ENCODE measurements around the gene TNFRSF9. TPM values are rescaled to one million over a fixed set of nuclear protein-coding genes. Genes with fewer than 3 reads are reported as not detected.

TNFRSF9 gene
- total and polyA plus RNA-seq, 9 of the 15 experiments (the other 6 are each of a cell fraction or from before 2014, with no cell fraction given): 0.04 to 0.29 (median 0.08) TPM; not detected in 1

GRCh38 chr1:7961216-7962013 lies 20.8 kb upstream of the TNFRSF9 start, which contains the start of gene PARK7 (continued):
- TF ChIP-seq GTF3C2 (IDR thresholded peaks at IDR 0.05; ENCODE audit: borderline replicate concordance, extremely low read depth, insufficient read length) (no peak), SMAD2 (IDR thresholded peaks at IDR 0.05; ENCODE audit: low read depth, low read length) (no peak), ETV5 (CRISPR knock-in tag; IDR thresholded peaks at IDR 0.05; ENCODE audit: low read depth) (peak; percentile 95), ZNF133 (CRISPR knock-in tag; IDR thresholded peaks at IDR 0.05) (no peak), SNAPC5 (CRISPR knock-in tag; IDR thresholded peaks at IDR 0.05) (no peak), YY1 (IDR thresholded peaks at IDR 0.05; ENCODE audit: borderline replicate concordance in 1 of 3, control insufficient read depth in 1 of 3, extremely low read depth in 1 of 3, insufficient read depth in 3 of 3, insufficient read length in 1 of 3, insufficient replicate concordance in 2 of 3, low read depth in 1 of 3, low read length in 2 of 3) (peak in 2 of 3 experiments; percentile 23 to 39), POLR2AphosphoS5 (IDR thresholded peaks at IDR 0.05; ENCODE audit: control insufficient read depth, insufficient read depth, low read depth, low read length) (peak; percentile 88), RBM39 (optimal IDR thresholded peaks at IDR 0.05; ENCODE audit: low read depth, low read length) (peak; percentile 84), GABPB1 (CRISPR knock-in tag; IDR thresholded peaks at IDR 0.05) (peak; percentile 97), RHOXF2B (CRISPR knock-in tag; conservative IDR thresholded peaks at IDR 0.05) (0 out of 2 replicates have a peak, but pooled peaks have one; percentile 4), RBBP5 (IDR thresholded peaks at IDR 0.05; ENCODE audit: borderline replicate concordance, insufficient read depth, low read length, poor library complexity, severe bottlenecking) (peak; percentile 98), ERF (CRISPR knock-in tag; IDR thresholded peaks at IDR 0.05) (peak; percentile 90; the same call in 1 of the 2 replicates), ATF1 (CRISPR knock-in tag; IDR thresholded peaks at IDR 0.05) (peak; percentile 48; the same call in 1 of the 2 replicates), ATF1 (tag; IDR thresholded peaks at IDR 0.05) (peak; percentile 97), HNRNPH1 (optimal IDR thresholded peaks at IDR 0.05; ENCODE audit: low read depth, low read length) (no peak), CBX1 (IDR thresholded peaks at IDR 0.05; ENCODE audit: low read depth) (no peak; the same call in 1 of the 2 replicates), NFE2 (IDR thresholded peaks at IDR 0.05; ENCODE audit: low read depth) (peak; percentile 78), ZNF717 (CRISPR knock-in tag; IDR thresholded peaks at IDR 0.05) (no peak)
- TF ChIP-seq, protein P1, sequence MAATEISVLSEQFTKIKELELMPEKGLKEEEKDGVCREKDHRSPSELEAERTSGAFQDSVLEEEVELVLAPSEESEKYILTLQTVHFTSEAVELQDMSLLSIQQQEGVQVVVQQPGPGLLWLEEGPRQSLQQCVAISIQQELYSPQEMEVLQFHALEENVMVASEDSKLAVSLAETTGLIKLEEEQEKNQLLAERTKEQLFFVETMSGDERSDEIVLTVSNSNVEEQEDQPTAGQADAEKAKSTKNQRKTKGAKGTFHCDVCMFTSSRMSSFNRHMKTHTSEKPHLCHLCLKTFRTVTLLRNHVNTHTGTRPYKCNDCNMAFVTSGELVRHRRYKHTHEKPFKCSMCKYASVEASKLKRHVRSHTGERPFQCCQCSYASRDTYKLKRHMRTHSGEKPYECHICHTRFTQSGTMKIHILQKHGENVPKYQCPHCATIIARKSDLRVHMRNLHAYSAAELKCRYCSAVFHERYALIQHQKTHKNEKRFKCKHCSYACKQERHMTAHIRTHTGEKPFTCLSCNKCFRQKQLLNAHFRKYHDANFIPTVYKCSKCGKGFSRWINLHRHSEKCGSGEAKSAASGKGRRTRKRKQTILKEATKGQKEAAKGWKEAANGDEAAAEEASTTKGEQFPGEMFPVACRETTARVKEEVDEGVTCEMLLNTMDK (IDR thresholded peaks at IDR 0.05; ENCODE audit: borderline replicate concordance, insufficient read depth, low read depth, low read length, poor library complexity, severe bottlenecking): peak; percentile 97
- TF ChIP-seq, protein P2, sequence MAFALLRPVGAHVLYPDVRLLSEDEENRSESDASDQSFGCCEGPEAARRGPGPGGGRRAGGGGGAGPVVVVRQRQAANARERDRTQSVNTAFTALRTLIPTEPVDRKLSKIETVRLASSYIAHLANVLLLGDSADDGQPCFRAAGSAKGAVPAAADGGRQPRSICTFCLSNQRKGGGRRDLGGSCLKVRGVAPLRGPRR (CRISPR knock-in tag; IDR thresholded peaks at IDR 0.05): no peak

Measured in K562 (cell line).